GM18517 (cell line): Measurements from ENCODE around the gene MROH2A.

Experiments used
- ATAC-seq: cut with Tn5 transposase; IDR thresholded peaks from one replicate; pipeline ENCODE4 v1.9.1; 2021; ENCODE audit warnings: mild to moderate bottlenecking, moderate library complexity; ENCODE audit not compliant: unreplicated experiment

MROH2A gene

DNA sequence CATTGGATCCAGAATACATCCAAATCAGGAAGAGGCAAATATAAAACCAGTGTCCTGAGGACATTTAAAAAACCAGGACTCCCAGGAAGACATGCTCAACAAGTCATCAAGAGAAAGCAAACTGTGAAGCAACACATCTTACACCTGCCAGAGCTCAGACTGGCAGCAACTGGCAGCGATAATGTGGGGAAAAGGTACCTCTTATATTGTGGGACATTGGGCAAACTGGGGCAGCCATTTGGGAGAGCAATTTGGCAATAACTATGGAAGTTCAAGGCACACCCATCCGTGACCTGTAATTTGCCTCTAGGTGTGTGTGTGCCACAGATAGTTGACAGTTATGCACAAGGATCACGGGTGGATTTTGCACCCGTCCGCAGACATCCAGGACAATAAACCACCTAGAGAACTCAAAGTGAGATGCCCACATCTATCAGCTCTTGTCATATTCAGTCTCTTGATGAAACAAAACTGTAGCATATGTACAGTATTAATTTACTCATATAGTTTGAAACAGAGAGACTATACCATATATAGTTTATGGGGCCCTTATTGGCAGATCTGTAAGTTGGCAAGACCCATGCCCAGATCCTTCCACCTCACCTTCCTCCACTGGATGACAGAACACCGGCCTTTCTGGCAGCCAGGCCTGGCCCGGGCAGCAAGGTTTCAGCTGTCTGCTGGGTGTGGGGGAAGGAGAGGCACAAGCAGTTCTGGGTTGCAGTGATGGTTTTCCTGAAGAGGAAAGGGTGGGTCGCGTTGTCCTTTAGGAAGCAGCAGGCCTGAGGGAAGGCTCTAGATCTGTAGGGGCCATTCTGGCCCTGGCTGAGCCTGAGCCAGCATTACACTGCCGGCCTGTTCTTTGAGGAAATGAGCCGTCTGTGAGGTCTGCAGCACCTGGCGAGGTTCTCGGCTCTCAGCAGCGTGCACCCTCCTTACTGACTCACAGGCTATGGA is 57.4 kb downstream of the MROH2A start:
- no peak for ATAC-seq

GRCh38 chr2:233836359-233836758 is 58.2 kb downstream of the MROH2A start:
- ATAC-seq = no peak

DNA sequence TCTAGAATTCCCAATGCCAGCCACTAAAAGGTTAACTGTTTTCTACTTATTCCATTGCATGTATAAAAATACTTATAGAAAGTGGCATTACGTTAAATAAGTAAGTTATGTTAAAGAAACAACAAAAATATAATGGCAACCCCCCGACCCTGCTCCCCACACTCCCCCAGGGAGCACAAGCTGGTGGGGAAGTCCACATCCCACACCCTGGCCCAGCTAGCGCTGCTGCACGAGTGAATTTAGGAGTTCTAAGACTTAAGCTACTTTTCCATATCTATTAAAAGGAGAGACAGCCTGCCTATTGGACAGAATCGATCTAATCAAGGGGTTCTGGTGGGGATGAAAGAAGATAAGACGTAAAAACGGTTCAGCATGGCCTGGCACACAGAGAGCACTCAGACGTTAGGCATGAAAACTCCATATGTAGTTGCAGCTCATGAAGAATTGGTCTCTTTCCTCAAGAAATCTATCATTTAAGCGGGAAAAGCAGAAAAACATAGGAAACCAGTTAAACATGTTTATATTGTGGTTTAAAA is 59.6 kb downstream of the MROH2A start:
- no peak for ATAC-seq

- no peak for ATAC-seq
Observed at GRCh38 chr2:233838251-233838650, 60.1 kb downstream of the MROH2A start.

DNA sequence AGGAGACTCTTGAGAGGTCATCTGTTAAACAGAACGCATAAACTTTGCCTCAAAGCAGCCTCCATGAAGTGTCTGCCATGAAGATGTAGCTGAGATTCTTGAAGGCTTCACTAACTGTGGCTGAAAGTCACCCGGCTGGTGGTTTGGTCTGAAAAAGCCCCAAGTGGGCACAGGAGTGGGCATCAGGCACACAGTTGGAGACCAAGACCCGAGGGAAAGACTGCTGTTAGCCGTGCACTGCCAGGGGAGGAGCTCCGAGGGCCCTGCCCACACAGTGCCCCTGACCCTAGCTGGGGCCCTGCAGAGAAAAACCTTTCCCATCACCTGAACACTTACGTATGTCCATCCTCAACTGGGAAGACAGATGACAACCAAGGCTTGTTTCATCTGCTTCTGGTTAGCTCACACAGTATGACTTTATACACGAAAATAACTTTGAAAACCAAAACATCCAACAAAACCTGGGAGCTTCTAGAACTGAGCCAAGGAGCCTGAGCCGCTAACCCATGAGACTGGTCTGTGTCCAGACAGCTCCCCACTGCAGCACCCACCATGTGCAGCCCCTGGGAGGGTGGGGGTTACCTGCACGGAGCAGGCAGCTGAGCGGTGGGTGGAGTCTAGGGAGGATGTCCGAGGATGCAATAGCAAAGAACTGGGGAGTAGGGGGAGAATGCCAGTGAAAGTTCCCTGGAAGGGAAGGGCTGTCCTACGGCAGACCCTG is 60.8 kb downstream of the MROH2A start:
- no peak for ATAC-seq

DNA sequence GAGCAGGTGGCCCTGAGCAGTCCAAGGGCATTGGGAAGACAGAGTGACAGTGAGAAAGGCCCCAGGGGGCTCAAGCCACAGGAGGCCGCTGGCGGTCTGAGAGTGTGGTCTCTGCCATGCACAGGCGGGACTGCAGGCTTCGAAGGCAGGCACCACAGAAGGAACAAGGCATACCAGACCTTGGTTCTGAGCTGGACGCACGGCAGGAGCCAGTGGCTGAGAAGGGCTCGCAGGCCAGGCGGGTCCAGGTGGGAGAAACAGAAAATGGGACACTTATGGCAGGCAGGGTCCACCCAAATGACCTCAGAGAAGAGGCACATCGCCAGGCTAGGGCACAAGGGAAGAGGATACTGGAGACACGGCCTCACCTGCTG is 61.3 kb downstream of the MROH2A start:
- no peak for ATAC-seq

DNA sequence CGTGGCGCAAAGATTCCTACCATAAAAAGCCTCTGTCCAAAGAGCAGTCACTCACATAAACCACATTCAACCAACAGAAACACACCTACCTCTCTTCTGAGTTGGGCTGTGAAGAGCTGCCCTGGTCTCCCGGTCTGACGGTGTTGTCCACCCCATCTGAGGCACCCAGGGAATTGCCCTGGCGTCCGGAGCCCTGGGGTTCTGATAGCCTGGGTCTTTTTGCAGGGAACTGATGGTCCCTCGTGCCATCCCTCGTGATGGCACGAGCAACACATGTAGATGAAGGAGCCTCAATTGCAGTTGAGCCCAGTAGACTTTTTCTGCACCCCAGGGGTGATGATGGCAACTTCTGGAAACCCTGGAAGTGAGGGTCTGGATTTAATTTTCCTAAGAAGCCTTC is 62.4 kb downstream of the MROH2A start:
- no peak for ATAC-seq

GRCh38 chr2:233841183-233841582 is 63.1 kb downstream of the MROH2A start:
- no peak for ATAC-seq

DNA sequence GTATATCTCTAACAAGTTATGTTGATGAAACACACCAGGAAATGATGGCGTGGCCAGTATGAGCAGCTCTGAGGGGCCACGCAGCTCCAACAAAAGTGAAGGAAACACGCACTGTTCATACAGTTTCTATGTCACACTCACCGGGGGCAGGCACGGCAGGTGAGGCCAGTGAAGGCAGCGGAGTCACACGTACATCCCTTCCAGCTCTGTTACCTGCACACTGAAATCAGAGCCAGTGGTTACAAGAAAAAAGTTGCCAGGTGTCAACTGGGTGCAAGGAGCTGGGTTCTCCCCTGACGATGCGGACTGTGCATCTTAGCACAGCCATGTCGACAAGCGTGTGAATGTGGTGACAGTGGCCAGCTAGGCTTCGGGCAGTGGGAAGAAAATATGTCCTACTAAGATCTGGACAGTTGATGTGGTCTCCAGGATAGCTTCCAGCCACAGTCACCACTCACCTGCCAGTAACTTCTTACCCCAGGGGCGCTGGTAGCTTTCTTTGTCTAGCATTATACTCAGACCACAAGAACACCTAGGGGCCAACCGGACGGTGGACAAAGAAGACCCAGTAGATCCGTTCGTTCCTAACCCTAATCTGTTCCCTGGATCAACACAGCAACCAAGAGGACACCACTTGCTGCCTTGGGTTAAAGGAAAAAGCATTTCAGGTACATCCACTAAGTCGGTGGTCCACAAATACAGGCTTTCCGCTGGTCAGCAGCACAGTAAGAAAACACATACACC is 66.1 kb downstream of the MROH2A start:
- ATAC-seq = no peak

- ATAC-seq = no peak
Observed at GRCh38 chr2:233844836-233845235, 66.7 kb downstream of the MROH2A start.

- ATAC-seq = no peak
Observed at GRCh38 chr2:233845301-233846060, 67.4 kb downstream of the MROH2A start.

GRCh38 chr2:233846387-233847247 is 68.5 kb downstream of the MROH2A start:
- no peak for ATAC-seq

GRCh38 chr2:233847248-233847898 is 69.2 kb downstream of the MROH2A start:
- no peak for ATAC-seq

GRCh38 chr2:233848276-233848675 is 70.1 kb downstream of the MROH2A start:
- ATAC-seq = no peak

DNA sequence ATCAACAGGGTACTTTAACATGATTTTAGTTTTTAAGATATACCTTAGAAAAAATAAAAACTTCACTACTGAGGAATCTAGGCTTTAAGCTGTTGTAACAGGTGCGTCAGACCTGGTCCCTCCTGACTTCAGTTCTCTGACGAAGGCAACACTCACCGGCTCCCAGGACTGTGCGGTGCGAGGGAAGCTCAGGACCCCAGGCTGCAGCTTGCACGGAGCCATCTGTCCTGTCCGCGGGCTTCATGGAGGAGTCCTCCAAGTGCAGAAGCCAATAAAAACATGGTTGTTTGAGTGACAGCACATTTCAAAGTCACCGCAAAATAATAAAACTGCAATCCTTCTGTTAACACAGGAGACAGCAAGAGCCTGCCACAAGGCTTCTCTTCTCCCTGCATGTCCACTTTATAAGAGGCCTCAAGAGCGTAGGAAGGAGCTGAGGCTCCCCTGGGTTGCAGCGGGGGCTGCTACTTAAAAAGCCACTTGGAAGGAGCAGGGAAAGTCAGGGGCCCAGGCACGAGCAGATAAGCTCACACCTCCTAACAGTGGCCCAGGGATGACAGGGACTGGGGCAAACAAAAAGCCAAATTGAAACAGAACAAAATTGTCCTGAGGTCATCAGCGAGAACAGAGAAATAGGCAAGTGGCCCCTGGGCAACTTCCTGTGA is 71.6 kb downstream of the MROH2A start:
- no peak for ATAC-seq

GRCh38 chr2:233850745-233851144 is 72.6 kb downstream of the MROH2A start:
- no peak for ATAC-seq

DNA sequence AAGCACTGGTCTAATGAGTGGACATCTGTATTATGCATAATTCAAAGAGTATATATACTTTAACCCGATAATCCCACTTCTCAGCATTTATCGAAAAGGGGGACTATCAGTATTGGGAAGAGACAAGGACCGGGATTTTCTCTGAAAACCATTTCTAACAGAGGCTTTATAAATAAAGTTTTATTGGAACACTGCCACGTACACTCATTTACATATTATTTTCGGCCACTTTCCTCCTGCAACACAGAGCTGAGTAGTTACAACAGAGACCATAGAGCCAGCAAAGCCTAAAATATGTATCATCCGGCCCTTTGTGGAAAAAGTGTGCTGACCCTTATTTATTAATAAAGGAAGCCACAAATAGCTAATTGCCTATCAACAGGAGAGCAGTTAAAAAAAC is 73.0 kb downstream of the MROH2A start:
- no peak for ATAC-seq

DNA sequence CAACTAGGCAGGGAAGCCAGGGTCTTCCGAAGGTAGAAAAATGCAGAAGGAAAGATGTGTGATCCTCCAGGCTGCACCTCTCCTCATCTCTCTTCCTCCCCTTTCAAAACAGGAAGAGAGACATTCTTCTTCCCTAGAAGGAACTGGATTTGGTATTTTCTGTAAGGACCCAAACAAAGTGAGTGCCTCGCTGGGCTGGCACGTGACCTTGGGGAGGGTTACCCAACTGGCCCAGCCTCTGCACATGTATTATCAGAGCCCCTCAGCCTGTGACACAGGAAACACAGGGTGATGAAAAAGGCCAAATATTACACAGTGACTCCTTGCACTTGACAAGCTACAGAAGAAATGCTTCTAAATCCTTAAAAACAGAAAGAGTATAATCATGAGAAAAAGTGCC is 73.9 kb downstream of the MROH2A start:
- no peak for ATAC-seq
